Transverse colon (tissue), 4 donors: ENCODE measurements around the gene PRKCE. TPM values are rescaled to one million over a fixed set of nuclear protein-coding genes. Genes with fewer than 3 reads are reported as not detected.

ENCODE experiments used
- DNase-seq: peaks from one replicate; pipeline ENCODE4 v3.0.0-alpha.2; 2019
- H3K27ac ChIP-seq, 4 donors: fragments of 200-600 bp; sonication (generic); 2 replicates each; pipeline ENCODE4 v1.5.1; 2016 to 2018; ENCODE audit warnings: inconsistent platforms in 4 of 4
- H3K27me3 ChIP-seq: fragments of 200-600 bp; sonication (generic); 2 replicates; pipeline ENCODE4 v1.5.1; 2017; ENCODE audit warnings: inconsistent platforms
- H3K36me3 ChIP-seq, 4 donors: fragments of 200-600 bp; sonication (generic); 2 replicates each; pipeline ENCODE4 v1.5.1; 2017 to 2019; ENCODE audit warnings: inconsistent platforms in 4 of 4
- H3K4me1 ChIP-seq, 4 donors: fragments of 200-600 bp; sonication (generic); 2 replicates each; pipeline ENCODE4 v1.5.1; 2017 to 2020; ENCODE audit warnings: inconsistent platforms in 4 of 4
- H3K4me3 ChIP-seq, 4 donors: fragments of 200-600 bp; sonication (generic); 1 replicate in 1 of 4; 2 replicates in 3 of 4; pipeline versions ENCODE4 v1.5.1 to v1.6.1; 2017 to 2019; ENCODE audit warnings: inconsistent platforms in 4 of 4
- H3K9me3 ChIP-seq, 2 donors: fragments of 200-600 bp; sonication (generic); 2 replicates each; pipeline ENCODE4 v1.5.1; 2017 to 2019; ENCODE audit warnings: inconsistent platforms in 2 of 2
- EP300 ChIP-seq: sonication (generic); formaldehyde crosslinking; IDR thresholded peaks from one replicate; pipeline ENCODE4 v1.6.1; 2017; ENCODE audit warnings: antibody characterized with exemption, low read depth
- POLR2A ChIP-seq: fragments of 450-650 bp; IDR thresholded peaks from one replicate; pipeline ENCODE4 v1.6.1; 2016; ENCODE audit warnings: antibody characterized with exemption, mild to moderate bottlenecking, moderate library complexity
- POLR2AphosphoS5 ChIP-seq, 3 donors: sonication (generic); formaldehyde crosslinking; IDR thresholded peaks; one replicate each; pipeline ENCODE4 v1.6.1; 2016; ENCODE audit warnings: antibody characterized with exemption in 3 of 3
- WGBS, 2 donors: methylation state at CpG; one replicate each; pipeline ENCODE4 v1.1.5; 2018; ENCODE audit warnings: low coverage in 1 of 2; 5-methylcytosine and 5-hydroxymethylcytosine counted together
- in situ Hi-C, 4 donors: fragments of 200-750 bp; cut with MboI; loops; one replicate each; pipeline versions ENCODE4 v1.15.0 to v1.15.1; 2017; ENCODE audit warnings: low sequenced_read_pairs in 3 of 4, low pct_ligation_motif_present in 1 of 4, low pct_unique_long_range_greater_than_20kb in 1 of 4
- intact Hi-C: fragments of 100-400 bp; cut with DNase I; formaldehyde crosslinking; loops from one replicate; pipeline ENCODE4 v1.15.1; 2023; ENCODE audit warnings: low total_unique reads
- total RNA-seq, 4 donors: library from RNA; depleted of rRNA; stranded (reverse); fragments of >200 nt; gene quantifications; one replicate each; pipeline ENCODE4 v1.1.0, GENCODE V29; 2016
- TF ChIP-seq, protein P1 (sequence below), 5 experiments: fragments of 200-600 bp in 3 of 5; fragments of 450-650 bp in 2 of 5; sonication (generic) in 3 of 5; IDR thresholded peaks; 1 replicate in 2 of 5; 2 replicates in 3 of 5; pipeline ENCODE4 v1.5.1; 2016 to 2017; ENCODE audit warnings: antibody characterized with exemption in 5 of 5, inconsistent platforms in 3 of 5, mild to moderate bottlenecking in 2 of 5, moderate library complexity in 1 of 5

PRKCE gene
- total RNA-seq, 4 donors from 2014 or later = 8.6 to 20.6 (median 11.3) TPM

GRCh38 chr2:46116150-46116549 is 464.7 kb downstream of the PRKCE start:
- in situ Hi-C loops (no loop called here), intact Hi-C loops (no loop called here)
- peak overlapping the region in 1 of 4 donors; percentile 19 for H3K27ac ChIP-seq
- no peaks in the 10 kb centered on the region for H3K9me3 ChIP-seq
- no peaks in the 10 kb centered on the region for H3K27me3 ChIP-seq
- H3K4me1 ChIP-seq = peaks cover 0 to 46% (median 26%) of the 10 kb centered on the region in 4 donors
- TF ChIP-seq, protein P1, sequence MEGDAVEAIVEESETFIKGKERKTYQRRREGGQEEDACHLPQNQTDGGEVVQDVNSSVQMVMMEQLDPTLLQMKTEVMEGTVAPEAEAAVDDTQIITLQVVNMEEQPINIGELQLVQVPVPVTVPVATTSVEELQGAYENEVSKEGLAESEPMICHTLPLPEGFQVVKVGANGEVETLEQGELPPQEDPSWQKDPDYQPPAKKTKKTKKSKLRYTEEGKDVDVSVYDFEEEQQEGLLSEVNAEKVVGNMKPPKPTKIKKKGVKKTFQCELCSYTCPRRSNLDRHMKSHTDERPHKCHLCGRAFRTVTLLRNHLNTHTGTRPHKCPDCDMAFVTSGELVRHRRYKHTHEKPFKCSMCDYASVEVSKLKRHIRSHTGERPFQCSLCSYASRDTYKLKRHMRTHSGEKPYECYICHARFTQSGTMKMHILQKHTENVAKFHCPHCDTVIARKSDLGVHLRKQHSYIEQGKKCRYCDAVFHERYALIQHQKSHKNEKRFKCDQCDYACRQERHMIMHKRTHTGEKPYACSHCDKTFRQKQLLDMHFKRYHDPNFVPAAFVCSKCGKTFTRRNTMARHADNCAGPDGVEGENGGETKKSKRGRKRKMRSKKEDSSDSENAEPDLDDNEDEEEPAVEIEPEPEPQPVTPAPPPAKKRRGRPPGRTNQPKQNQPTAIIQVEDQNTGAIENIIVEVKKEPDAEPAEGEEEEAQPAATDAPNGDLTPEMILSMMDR (IDR thresholded peaks at IDR 0.05) = no peak
- no peak for TF ChIP-seq POLR2AphosphoS5 (IDR thresholded peaks at IDR 0.05)
- no peak for TF ChIP-seq EP300
- no peak for TF ChIP-seq POLR2A
- H3K36me3 ChIP-seq = no peaks in the 10 kb centered on the region
- H3K4me3 ChIP-seq = no peak overlapping the region
- 38 to 62% methylated on average over 1 to 2 of the region's 2 CpGs for WGBS, 2 donors
- DNase-seq = no peak

DNA sequence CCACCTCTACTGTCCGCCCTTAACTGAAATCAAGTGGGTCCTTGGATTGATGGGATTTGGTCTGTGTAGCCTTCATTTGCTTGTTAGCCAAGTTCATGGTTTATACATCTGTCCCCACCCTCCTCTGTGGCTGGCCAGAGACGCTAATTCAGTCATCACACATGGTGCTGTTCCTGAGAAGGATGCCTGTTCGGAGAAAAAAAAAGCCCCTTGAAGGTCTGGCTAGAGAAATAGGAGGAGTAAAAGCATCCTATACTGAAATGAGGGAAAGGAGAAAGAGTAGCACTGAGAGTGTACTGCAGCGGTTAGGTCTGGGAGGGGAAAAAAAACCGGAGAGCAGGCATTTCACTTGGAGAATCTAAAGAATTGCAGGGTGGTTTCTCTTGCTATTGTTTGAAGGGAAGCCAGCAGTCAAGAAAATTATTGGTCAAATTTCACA is 465.1 kb downstream of the PRKCE start:
- H3K4me3 ChIP-seq = no peak overlapping the region
- TF ChIP-seq POLR2A = no peak
- in situ Hi-C loops (no loop called here), intact Hi-C loops (no loop called here)
- no peaks in the 10 kb centered on the region for H3K36me3 ChIP-seq
- DNase-seq = no peak
- peaks cover under 1 to 50% (median 30%) of the 10 kb centered on the region in 4 donors for H3K4me1 ChIP-seq
- H3K27ac ChIP-seq = peak overlapping the region in 3 of 4 donors; percentile 17 to 37 (median 19)
- no peaks in the 10 kb centered on the region for H3K27me3 ChIP-seq
- no peaks in the 10 kb centered on the region for H3K9me3 ChIP-seq
- 65 to 81% methylated on average over 3 to 5 of the region's 5 CpGs for WGBS, 2 donors

DNA sequence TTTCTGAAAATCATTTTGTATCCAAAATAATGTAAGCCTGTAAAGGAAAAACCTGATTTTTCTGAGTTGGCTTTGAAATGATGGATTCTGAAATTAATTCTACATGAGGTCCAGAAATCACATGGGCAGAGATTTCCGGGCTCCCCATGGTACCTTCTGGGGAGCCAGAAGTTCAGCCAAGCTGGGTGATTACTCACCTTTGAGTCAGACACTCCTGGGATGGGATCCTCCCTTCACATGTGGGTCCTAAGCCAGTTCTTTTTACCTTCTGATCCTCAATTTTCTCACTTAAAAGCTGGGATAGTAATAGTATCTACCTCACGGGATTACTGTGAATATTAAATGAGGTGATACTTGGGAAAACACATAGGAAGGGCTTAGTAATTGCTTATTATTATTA is 465.9 kb downstream of the PRKCE start:
- intact Hi-C loops (no loop called here), in situ Hi-C loops (no loop called here)
- H3K27me3 ChIP-seq = no peaks in the 10 kb centered on the region
- no peak overlapping the region for H3K4me3 ChIP-seq
- TF ChIP-seq POLR2A (no peak), POLR2AphosphoS5 (IDR thresholded peaks at IDR 0.05) (no peak), EP300 (no peak)
- TF ChIP-seq, protein P1 (IDR thresholded peaks at IDR 0.05) = no peak
- no peaks in the 10 kb centered on the region for H3K9me3 ChIP-seq
- peak overlapping the region in 3 of 4 donors; percentile 17 to 37 (median 19) for H3K27ac ChIP-seq
- peaks cover 8 to 58% (median 38%) of the 10 kb centered on the region in 4 donors for H3K4me1 ChIP-seq
- WGBS, 2 donors = 62 to 69% methylated on average over 2 of the region's 2 CpGs
- no peaks in the 10 kb centered on the region for H3K36me3 ChIP-seq
- no peak for DNase-seq

DNA sequence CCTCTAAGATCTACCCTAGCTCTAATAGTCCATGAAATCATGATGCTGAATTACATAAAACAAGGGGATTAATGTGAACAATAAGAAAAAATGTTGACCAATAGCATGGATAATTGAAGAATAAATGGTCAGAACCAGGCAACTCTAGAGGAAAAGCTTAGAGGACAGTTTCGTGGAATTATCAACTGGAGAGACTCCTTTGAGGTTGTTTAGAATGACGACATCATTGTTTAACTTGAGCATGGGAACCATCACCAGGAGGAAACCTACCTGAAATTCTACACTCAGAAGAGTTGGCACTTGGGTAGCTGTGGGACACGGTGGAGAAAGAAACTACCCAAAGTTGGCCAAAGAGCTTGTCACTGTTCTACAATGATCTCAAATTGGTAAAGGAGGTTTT is 466.5 kb downstream of the PRKCE start:
- in situ Hi-C loops (no loop called here), intact Hi-C loops (no loop called here)
- H3K4me1 ChIP-seq = peaks cover 12 to 63% (median 43%) of the 10 kb centered on the region in 4 donors
- 53 to 73% methylated on average over 2 to 3 of the region's 3 CpGs for WGBS, 2 donors
- no peaks in the 10 kb centered on the region for H3K9me3 ChIP-seq
- no peak overlapping the region for H3K4me3 ChIP-seq
- H3K36me3 ChIP-seq = no peaks in the 10 kb centered on the region
- peak overlapping the region in 1 of 4 donors; percentile 4 for H3K27ac ChIP-seq
- TF ChIP-seq EP300 (no peak), POLR2AphosphoS5 (IDR thresholded peaks at IDR 0.05) (no peak), POLR2A (no peak)
- TF ChIP-seq, protein P1 (IDR thresholded peaks at IDR 0.05) = no peak
- no peaks in the 10 kb centered on the region for H3K27me3 ChIP-seq
- no peak for DNase-seq
